Measurements from ENCODE around the gene TMCC3. TPM values are rescaled to one million over a fixed set of nuclear protein-coding genes. Genes with fewer than 3 reads are reported as not detected.

The TMCC3 gene
- total RNA-seq, 1 experiment from 2014 or later: 4.0 TPM

GRCh38 chr12:94588346-94588745 lies 62.0 kb downstream of the TMCC3 start:
- H3K4me3 Mint-ChIP-seq (ENCODE audit: low read depth, unreplicated experiment): no peak overlapping the region
- H3K4me1 Mint-ChIP-seq (ENCODE audit: low read depth, unreplicated experiment): peaks cover 20% of the 10 kb centered on the region

GRCh38 chr12:94587266-94588241 lies 62.8 kb downstream of the TMCC3 start:
- DNase-seq: no peak
- intact Hi-C loops (cut with micrococcal nuclease; ENCODE audit: unreplicated experiment): no loop called here
- TF ChIP-seq CTCF (IDR thresholded peaks at IDR 0.05; ENCODE audit: unreplicated experiment): no peak
- no peak overlapping the region for H3K27ac Mint-ChIP-seq (ENCODE audit: unreplicated experiment)
- CTCF ChIA-PET: no interaction called here
- H3K4me3 Mint-ChIP-seq (ENCODE audit: low read depth, unreplicated experiment): peak overlapping the region; percentile 30
- H3K27me3 Mint-ChIP-seq (ENCODE audit: unreplicated experiment): no peaks in the 10 kb centered on the region
- BruUV-seq (replicated peaks): no TSS peak
- H3K4me1 Mint-ChIP-seq (ENCODE audit: low read depth, unreplicated experiment): peaks cover 20% of the 10 kb centered on the region
- H3K9me3 Mint-ChIP-seq (ENCODE audit: low read depth, unreplicated experiment): no peaks in the 10 kb centered on the region
- H3K36me3 Mint-ChIP-seq (ENCODE audit: insufficient read depth, unreplicated experiment): no peaks in the 10 kb centered on the region

More at GRCh38 chr12:94588346-94588745, 62.0 kb downstream of the TMCC3 start:
- H3K9me3 Mint-ChIP-seq (ENCODE audit: low read depth, unreplicated experiment): no peaks in the 10 kb centered on the region
- no TSS peak for BruUV-seq (replicated peaks)
- CTCF ChIA-PET: no interaction called here
- H3K36me3 Mint-ChIP-seq (ENCODE audit: insufficient read depth, unreplicated experiment): no peaks in the 10 kb centered on the region
- no peak for DNase-seq
- no peaks in the 10 kb centered on the region for H3K27me3 Mint-ChIP-seq (ENCODE audit: unreplicated experiment)
- H3K27ac Mint-ChIP-seq (ENCODE audit: unreplicated experiment): no peak overlapping the region
- no peak for TF ChIP-seq CTCF (IDR thresholded peaks at IDR 0.05; ENCODE audit: unreplicated experiment)
- intact Hi-C loops (cut with micrococcal nuclease; ENCODE audit: unreplicated experiment): no loop called here

GRCh38 chr12:94586589-94587259 lies 63.6 kb downstream of the TMCC3 start:
- Mint-ChIP-seq H3K4me1 (ENCODE audit: low read depth, unreplicated experiment) (peaks cover 20% of the 10 kb centered on the region), H3K36me3 (ENCODE audit: insufficient read depth, unreplicated experiment) (no peaks in the 10 kb centered on the region), H3K27me3 (ENCODE audit: unreplicated experiment) (no peaks in the 10 kb centered on the region), H3K27ac (ENCODE audit: unreplicated experiment) (no peak overlapping the region), H3K4me3 (ENCODE audit: low read depth, unreplicated experiment) (peak overlapping the region; percentile 30), H3K9me3 (ENCODE audit: low read depth, unreplicated experiment) (no peaks in the 10 kb centered on the region)
- CTCF ChIA-PET: interaction anchor here (1.0 kb wide), 1 partner anchor 8 kb away, joined by 3 read pairs; no protein-coding TSS in a partner anchor
- no peak for TF ChIP-seq CTCF (IDR thresholded peaks at IDR 0.05; ENCODE audit: unreplicated experiment)
- BruUV-seq (replicated peaks): no TSS peak
- DNase-seq: no peak
- intact Hi-C loops (cut with micrococcal nuclease; ENCODE audit: unreplicated experiment): no loop called here

GRCh38 chr12:94585626-94586025 lies 64.7 kb downstream of the TMCC3 start:
- H3K27ac Mint-ChIP-seq (ENCODE audit: unreplicated experiment): peak overlapping the region; percentile 54

More at GRCh38 chr12:94585626-94586025, 64.7 kb downstream of the TMCC3 start:
- CTCF ChIA-PET: interaction anchor here (1.0 kb wide), 1 partner anchor 9 kb away, joined by 3 read pairs; no protein-coding TSS in a partner anchor
- TF ChIP-seq CTCF (IDR thresholded peaks at IDR 0.05; ENCODE audit: unreplicated experiment): no peak
- intact Hi-C loops (cut with micrococcal nuclease; ENCODE audit: unreplicated experiment): no loop called here
- Mint-ChIP-seq H3K4me1 (ENCODE audit: low read depth, unreplicated experiment) (peaks cover 20% of the 10 kb centered on the region), H3K4me3 (ENCODE audit: low read depth, unreplicated experiment) (no peak overlapping the region), H3K9me3 (ENCODE audit: low read depth, unreplicated experiment) (no peaks in the 10 kb centered on the region), H3K36me3 (ENCODE audit: insufficient read depth, unreplicated experiment) (no peaks in the 10 kb centered on the region), H3K27me3 (ENCODE audit: unreplicated experiment) (no peaks in the 10 kb centered on the region)
- no TSS peak for BruUV-seq (replicated peaks)
- no peak for DNase-seq
